Measurements from ENCODE around the gene FARSA.

DNA sequence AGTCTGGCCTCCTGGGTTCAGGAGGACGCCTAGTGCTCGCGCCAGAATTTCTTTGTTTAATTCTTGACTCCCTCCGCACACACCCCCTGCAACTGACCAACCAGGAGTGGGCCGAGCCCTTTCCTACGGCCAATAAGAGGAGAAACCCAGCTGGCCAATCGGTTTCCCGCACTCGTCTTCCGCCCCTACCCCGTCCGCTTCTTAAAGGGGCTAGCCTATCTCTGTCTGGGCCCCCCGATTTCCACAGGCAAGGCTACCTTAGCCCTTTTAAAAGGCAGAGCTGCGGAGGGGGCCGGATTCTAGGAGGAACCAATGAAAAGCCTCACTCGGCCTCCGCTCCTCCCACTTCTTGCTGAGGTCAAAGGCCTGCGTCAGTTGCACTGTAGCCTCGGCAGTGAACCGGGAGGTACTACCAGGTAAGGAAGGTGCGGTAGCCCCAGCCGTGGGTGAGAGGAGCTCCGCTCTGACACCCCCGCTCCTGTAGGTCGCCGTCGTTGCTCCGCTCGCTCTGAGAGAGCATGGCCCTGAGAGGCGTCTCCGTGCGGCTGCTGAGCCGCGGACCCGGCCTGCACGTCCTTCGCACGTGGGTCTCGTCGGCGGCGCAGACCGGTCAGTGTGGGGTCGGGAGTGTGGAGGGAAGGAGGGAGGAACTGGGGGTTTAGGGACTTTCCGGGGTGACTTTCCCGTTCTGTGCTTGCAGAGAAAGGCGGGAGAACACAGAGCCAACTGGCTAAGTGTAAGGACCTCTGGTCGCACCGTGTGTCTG is 42.5 kb downstream of the FARSA start, which contains the start of gene GCDH:
- TF ChIP-seq, protein P1, sequence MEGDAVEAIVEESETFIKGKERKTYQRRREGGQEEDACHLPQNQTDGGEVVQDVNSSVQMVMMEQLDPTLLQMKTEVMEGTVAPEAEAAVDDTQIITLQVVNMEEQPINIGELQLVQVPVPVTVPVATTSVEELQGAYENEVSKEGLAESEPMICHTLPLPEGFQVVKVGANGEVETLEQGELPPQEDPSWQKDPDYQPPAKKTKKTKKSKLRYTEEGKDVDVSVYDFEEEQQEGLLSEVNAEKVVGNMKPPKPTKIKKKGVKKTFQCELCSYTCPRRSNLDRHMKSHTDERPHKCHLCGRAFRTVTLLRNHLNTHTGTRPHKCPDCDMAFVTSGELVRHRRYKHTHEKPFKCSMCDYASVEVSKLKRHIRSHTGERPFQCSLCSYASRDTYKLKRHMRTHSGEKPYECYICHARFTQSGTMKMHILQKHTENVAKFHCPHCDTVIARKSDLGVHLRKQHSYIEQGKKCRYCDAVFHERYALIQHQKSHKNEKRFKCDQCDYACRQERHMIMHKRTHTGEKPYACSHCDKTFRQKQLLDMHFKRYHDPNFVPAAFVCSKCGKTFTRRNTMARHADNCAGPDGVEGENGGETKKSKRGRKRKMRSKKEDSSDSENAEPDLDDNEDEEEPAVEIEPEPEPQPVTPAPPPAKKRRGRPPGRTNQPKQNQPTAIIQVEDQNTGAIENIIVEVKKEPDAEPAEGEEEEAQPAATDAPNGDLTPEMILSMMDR (IDR thresholded peaks at IDR 0.05) = no peak
- TF ChIP-seq POLR2A (IDR thresholded peaks at IDR 0.05) (peak; percentile 68), POLR2AphosphoS5 (IDR thresholded peaks at IDR 0.05) (peak in 2 of 3 donors; percentile 79 to 85)
